HG03354 (cell line): Measurements from ENCODE around the gene MXRA8.
"Not testable (repeated sequence)": the region's sequence is repeated elsewhere in the genome, so short reads cannot be mapped to it uniquely, and the experiment has no call there.

ENCODE experiments used
- ATAC-seq: cut with Tn5 transposase; IDR thresholded peaks from one replicate; pipeline ENCODE4 v1.9.1; 2021; ENCODE audit warnings: mild to moderate bottlenecking; ENCODE audit not compliant: unreplicated experiment, poor library complexity, severe bottlenecking

MXRA8 gene

GRCh38 chr1:1394116-1394515, 35.8 kb upstream of the MXRA8 start:
- ATAC-seq, result no peak

- ATAC-seq, result no peak
Measured at GRCh38 chr1:1393428-1393827, 35.1 kb upstream of the MXRA8 start.

GRCh38 chr1:1393014-1393413, 34.7 kb upstream of the MXRA8 start:
- no peak for ATAC-seq

GRCh38 chr1:1391225-1391624, 32.9 kb upstream of the MXRA8 start:
- ATAC-seq, result no peak

GRCh38 chr1:1390675-1391074, 32.3 kb upstream of the MXRA8 start:
- ATAC-seq, result no peak

- no peak for ATAC-seq
Measured at GRCh38 chr1:1388078-1388472, 29.7 kb upstream of the MXRA8 start.

- ATAC-seq, result no peak
Measured at GRCh38 chr1:1387098-1388077, 29.0 kb upstream of the MXRA8 start.

GRCh38 chr1:1385931-1386330, 27.6 kb upstream of the MXRA8 start:
- no peak for ATAC-seq

GRCh38 chr1:1385339-1385738, 27.0 kb upstream of the MXRA8 start:
- not testable (repeated sequence) for ATAC-seq

- no peak for ATAC-seq
Measured at GRCh38 chr1:1381294-1381693, 22.9 kb upstream of the MXRA8 start.

- no peak for ATAC-seq
Measured at GRCh38 chr1:1380860-1381259, 22.5 kb upstream of the MXRA8 start.

- no peak for ATAC-seq
Measured at GRCh38 chr1:1377540-1378205, 19.3 kb upstream of the MXRA8 start.

- no peak for ATAC-seq
Measured at GRCh38 chr1:1376551-1377226, 18.3 kb upstream of the MXRA8 start.

- peak; percentile 87 for ATAC-seq
Measured at GRCh38 chr1:1374929-1375662, 16.7 kb upstream of the MXRA8 start, which contains the start of gene AURKAIP1. AURKAIP1 (minus strand) TSS chr1:1375207; CDS start chr1:1374756, 451 bp downstream.

- ATAC-seq, result peak; percentile 2
Measured at GRCh38 chr1:1374589-1374928, 16.2 kb upstream of the MXRA8 start.

- no peak for ATAC-seq
Measured at GRCh38 chr1:1373815-1374588, 15.6 kb upstream of the MXRA8 start.

- ATAC-seq, result no peak
Measured at GRCh38 chr1:1373051-1373814, 14.9 kb upstream of the MXRA8 start.
